ENCODE measurements around the gene IL18R1. TPM values are rescaled to one million over a fixed set of nuclear protein-coding genes. Genes with fewer than 3 reads are reported as not detected.

The IL18R1 gene
- total and polyA plus RNA-seq, 4 donors = 4.8 to 12.7 (median 5.9) TPM

DNA sequence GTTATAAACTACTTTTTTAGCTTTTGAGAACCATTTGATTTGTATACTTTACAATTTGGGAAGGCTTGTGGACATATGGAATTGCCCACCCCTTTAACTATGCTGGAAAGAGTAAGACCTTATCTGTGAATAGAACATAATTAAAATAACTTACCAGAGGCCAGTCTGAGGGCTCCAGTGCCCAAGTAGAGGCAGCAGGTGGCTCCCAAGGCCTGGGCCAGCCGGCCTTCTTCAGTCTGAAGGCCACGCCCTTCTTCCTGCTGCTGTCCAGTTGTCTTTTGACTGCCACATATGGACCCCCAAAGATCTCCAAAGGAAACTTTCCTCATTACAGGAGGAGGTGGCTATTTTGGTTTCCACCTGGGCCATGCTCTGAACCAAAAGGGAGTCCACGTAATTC lies 55.4 kb downstream of the IL18R1 start (continued):
- TF ChIP-seq, protein P1, sequence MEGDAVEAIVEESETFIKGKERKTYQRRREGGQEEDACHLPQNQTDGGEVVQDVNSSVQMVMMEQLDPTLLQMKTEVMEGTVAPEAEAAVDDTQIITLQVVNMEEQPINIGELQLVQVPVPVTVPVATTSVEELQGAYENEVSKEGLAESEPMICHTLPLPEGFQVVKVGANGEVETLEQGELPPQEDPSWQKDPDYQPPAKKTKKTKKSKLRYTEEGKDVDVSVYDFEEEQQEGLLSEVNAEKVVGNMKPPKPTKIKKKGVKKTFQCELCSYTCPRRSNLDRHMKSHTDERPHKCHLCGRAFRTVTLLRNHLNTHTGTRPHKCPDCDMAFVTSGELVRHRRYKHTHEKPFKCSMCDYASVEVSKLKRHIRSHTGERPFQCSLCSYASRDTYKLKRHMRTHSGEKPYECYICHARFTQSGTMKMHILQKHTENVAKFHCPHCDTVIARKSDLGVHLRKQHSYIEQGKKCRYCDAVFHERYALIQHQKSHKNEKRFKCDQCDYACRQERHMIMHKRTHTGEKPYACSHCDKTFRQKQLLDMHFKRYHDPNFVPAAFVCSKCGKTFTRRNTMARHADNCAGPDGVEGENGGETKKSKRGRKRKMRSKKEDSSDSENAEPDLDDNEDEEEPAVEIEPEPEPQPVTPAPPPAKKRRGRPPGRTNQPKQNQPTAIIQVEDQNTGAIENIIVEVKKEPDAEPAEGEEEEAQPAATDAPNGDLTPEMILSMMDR (IDR thresholded peaks at IDR 0.05; ENCODE audit: low read depth, low read length, missing input control) = no peak
- no peak for TF ChIP-seq FOXA2 (IDR thresholded peaks at IDR 0.05)

DNA sequence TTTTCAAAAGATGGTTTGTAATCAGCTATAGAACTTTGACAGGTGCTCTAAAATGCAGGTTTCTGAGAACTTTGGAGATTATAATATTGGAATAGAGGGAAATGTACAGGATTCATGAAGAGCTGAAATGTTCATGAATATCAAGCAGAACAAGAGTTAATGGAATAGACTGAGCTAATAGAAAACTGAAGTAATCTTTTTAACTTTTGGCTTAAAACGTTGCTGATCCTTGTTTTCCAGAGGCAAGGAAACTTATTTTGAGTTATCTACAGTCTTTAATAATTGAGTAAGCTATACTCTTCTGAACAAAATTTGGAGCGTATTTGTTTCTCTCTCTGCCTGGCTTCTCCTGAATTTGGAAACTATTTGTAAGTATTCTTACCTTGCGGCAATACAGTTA lies 56.6 kb downstream of the IL18R1 start:
- DNase-seq (ENCODE audit: low spot score) = no peak
- no peaks in the 10 kb centered on the region for H3K27me3 ChIP-seq (ENCODE audit: control insufficient read depth in 4 of 4, insufficient read depth in 4 of 4, low read length in 3 of 4)
- no peak overlapping the region for H3K4me3 ChIP-seq (ENCODE audit: low read depth in 1 of 3, low read length in 3 of 3)
- TF ChIP-seq, protein P2, sequence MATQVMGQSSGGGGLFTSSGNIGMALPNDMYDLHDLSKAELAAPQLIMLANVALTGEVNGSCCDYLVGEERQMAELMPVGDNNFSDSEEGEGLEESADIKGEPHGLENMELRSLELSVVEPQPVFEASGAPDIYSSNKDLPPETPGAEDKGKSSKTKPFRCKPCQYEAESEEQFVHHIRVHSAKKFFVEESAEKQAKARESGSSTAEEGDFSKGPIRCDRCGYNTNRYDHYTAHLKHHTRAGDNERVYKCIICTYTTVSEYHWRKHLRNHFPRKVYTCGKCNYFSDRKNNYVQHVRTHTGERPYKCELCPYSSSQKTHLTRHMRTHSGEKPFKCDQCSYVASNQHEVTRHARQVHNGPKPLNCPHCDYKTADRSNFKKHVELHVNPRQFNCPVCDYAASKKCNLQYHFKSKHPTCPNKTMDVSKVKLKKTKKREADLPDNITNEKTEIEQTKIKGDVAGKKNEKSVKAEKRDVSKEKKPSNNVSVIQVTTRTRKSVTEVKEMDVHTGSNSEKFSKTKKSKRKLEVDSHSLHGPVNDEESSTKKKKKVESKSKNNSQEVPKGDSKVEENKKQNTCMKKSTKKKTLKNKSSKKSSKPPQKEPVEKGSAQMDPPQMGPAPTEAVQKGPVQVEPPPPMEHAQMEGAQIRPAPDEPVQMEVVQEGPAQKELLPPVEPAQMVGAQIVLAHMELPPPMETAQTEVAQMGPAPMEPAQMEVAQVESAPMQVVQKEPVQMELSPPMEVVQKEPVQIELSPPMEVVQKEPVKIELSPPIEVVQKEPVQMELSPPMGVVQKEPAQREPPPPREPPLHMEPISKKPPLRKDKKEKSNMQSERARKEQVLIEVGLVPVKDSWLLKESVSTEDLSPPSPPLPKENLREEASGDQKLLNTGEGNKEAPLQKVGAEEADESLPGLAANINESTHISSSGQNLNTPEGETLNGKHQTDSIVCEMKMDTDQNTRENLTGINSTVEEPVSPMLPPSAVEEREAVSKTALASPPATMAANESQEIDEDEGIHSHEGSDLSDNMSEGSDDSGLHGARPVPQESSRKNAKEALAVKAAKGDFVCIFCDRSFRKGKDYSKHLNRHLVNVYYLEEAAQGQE (IDR thresholded peaks at IDR 0.05) = no peak
- no peak for TF ChIP-seq TAF1 (conservative IDR thresholded peaks at IDR 0.05)
- TF ChIP-seq, protein P1 (IDR thresholded peaks at IDR 0.05; ENCODE audit: low read depth, low read length, missing input control) = no peak
- no peak for TF ChIP-seq RXRA (IDR thresholded peaks at IDR 0.05)
- no peak for TF ChIP-seq YY1 (IDR thresholded peaks at IDR 0.05)
- TF ChIP-seq, protein P3, sequence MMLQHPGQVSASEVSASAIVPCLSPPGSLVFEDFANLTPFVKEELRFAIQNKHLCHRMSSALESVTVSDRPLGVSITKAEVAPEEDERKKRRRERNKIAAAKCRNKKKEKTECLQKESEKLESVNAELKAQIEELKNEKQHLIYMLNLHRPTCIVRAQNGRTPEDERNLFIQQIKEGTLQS (IDR thresholded peaks at IDR 0.05) = no peak
- TF ChIP-seq SP1 (IDR thresholded peaks at IDR 0.05) = no peak
- TF ChIP-seq HNF4G (IDR thresholded peaks at IDR 0.05) = no peak
- TF ChIP-seq FOXA2 (IDR thresholded peaks at IDR 0.05) = no peak
- TF ChIP-seq NR2F2 (IDR thresholded peaks at IDR 0.05) = no peak
- TF ChIP-seq, protein P4, sequence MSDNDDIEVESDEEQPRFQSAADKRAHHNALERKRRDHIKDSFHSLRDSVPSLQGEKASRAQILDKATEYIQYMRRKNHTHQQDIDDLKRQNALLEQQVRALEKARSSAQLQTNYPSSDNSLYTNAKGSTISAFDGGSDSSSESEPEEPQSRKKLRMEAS (IDR thresholded peaks at IDR 0.05) = no peak
- no peak for TF ChIP-seq GABPA (IDR thresholded peaks at IDR 0.05 in 1 of 2, conservative IDR thresholded peaks at IDR 0.05 in 1 of 2)
- no peak for TF ChIP-seq HNF4A (conservative IDR thresholded peaks at IDR 0.05)
- TF ChIP-seq EGR1 (IDR thresholded peaks at IDR 0.05; ENCODE audit: low read depth in 2 of 2) = no peak
- H3K36me3 ChIP-seq (ENCODE audit: control insufficient read depth in 4 of 4, insufficient read depth in 3 of 4, low read depth in 1 of 4, low read length in 3 of 4) = no peaks in the 10 kb centered on the region
- H3K4me1 ChIP-seq (ENCODE audit: control insufficient read depth in 4 of 4, insufficient read depth in 4 of 4, low read length in 3 of 4) = no peaks in the 10 kb centered on the region
- no peak overlapping the region for H3K9ac ChIP-seq (ENCODE audit: low read depth in 1 of 2, low read length in 2 of 2)
- no peak overlapping the region for H3K27ac ChIP-seq (ENCODE audit: low read depth in 1 of 2, low read length in 2 of 2)
- H3K9me3 ChIP-seq (ENCODE audit: control insufficient read depth in 4 of 4, low read length in 3 of 4) = no peaks in the 10 kb centered on the region
- WGBS = 79% methylated on average over 3 of the region's 3 CpGs
